K562 (cell line): ENCODE results near the gene GTPBP2. TPM values are rescaled to one million over a fixed set of nuclear protein-coding genes. Genes with fewer than 3 reads are reported as not detected.

Experiments
- BCOR ChIP-seq: fragments of 450-650 bp; IDR thresholded peaks from 2 replicates; pipeline ENCODE4 v1.6.1; 2016
- CHD7 ChIP-seq: fragments of 200-600 bp; sonication (generic); IDR thresholded peaks from one replicate; pipeline ENCODE4 v1.6.1; 2012; ENCODE audit warnings: mild to moderate bottlenecking, low read depth, low read length, inconsistent platforms
- GTF2F1 ChIP-seq: IDR thresholded peaks from 2 replicates; pipeline ENCODE4 v1.6.1; 2011; ENCODE audit warnings: low read depth, low read length, improper control_type of control experiment
- HDAC1 ChIP-seq, 2 experiments: fragments of 450-650 bp; IDR thresholded peaks; 2 replicates each; pipeline ENCODE4 v1.6.1; 2016 to 2017; ENCODE audit warnings: inconsistent platforms in 1 of 2, mild to moderate bottlenecking in 1 of 2, moderate library complexity in 1 of 2
- ILF3 ChIP-seq: fragments of 450-650 bp; IDR thresholded peaks from 2 replicates; pipeline ENCODE4 v1.6.1; 2018; ENCODE audit warnings: antibody characterized with exemption, mild to moderate bottlenecking, moderate library complexity, borderline replicate concordance
- KAT2B ChIP-seq: IDR thresholded peaks from one replicate; pipeline ENCODE4 v1.6.1; 2012; ENCODE audit warnings: low read depth, mild to moderate bottlenecking, control low read depth, inconsistent platforms, low read length, moderate library complexity
- RCOR1 ChIP-seq, 2 experiments: IDR thresholded peaks; 2 replicates each; pipeline ENCODE4 v1.6.1; 2012; ENCODE audit warnings: low read depth in 2 of 2, low read length in 2 of 2, borderline replicate concordance in 1 of 2, improper control_type of control experiment in 1 of 2
- SRSF9 ChIP-seq: fragments of 200-400 bp; formaldehyde crosslinking; IDR thresholded peaks from 2 replicates; pipeline ENCODE4 v1.6.1; 2017; ENCODE audit warnings: low read depth, low read length, borderline replicate concordance
- U2AF1 ChIP-seq: fragments of 200-400 bp; formaldehyde crosslinking; optimal IDR thresholded peaks from 2 replicates; pipeline ENCODE3; 2017; ENCODE audit warnings: mild to moderate bottlenecking, low read depth, low read length, moderate library complexity
- U2AF2 ChIP-seq: fragments of 200-400 bp; formaldehyde crosslinking; optimal IDR thresholded peaks from 2 replicates; pipeline ENCODE3; 2017; ENCODE audit warnings: low read depth, mild to moderate bottlenecking, low read length
- ZHX1 ChIP-seq: fragments of 150-350 bp; conservative IDR thresholded peaks from 2 replicates; pipeline ENCODE4 v1.6.1; 2014; ENCODE audit warnings: low read length
- ZNF408 ChIP-seq: fragments of 250-450 bp; sonication (Bioruptor Pico); IDR thresholded peaks from 2 replicates; pipeline ENCODE4 v1.4.0; 2020; ENCODE audit warnings: low read depth, mild to moderate bottlenecking, moderate library complexity
- ZNF584 ChIP-seq: fragments of 200-800 bp; sonication (Bioruptor generic); IDR thresholded peaks from 2 replicates; pipeline ENCODE4 v1.6.1; 2016; ENCODE audit warnings: low read depth, mild to moderate bottlenecking, missing genetic modification characterization, missing compliant biosample characterization
- polyA plus RNA-seq, 8 experiments: library from polyadenylated mRNA; depleted of rRNA in 4 of 8; stranded (reverse) in 5 of 8; unstranded in 3 of 8; fragments of >200 nt; fragmentation: Nextera tagmentation in 2 of 8; fragmentation: Illumina TruSeq in 1 of 8; extraction: Ambion mirVana in 2 of 8; extraction: Trizol in 1 of 8; gene quantifications; 2 replicates each; pipeline versions ENCODE4 v1.2.1 to v1.2.3, GENCODE V29; 2011 to 2014; ENCODE audit warnings: inconsistent platforms in 1 of 8, missing spikeins in 1 of 8
- total RNA-seq, 7 experiments: library from RNA; depleted of rRNA in 6 of 7; stranded (reverse); fragments of >200 nt in 6 of 7; fragmentation: Illumina TruSeq in 2 of 7; extraction: Trizol in 2 of 7; gene quantifications; 2 replicates each; pipeline versions ENCODE4 v1.2.1 to v1.2.3, GENCODE V29; 2011 to 2021; ENCODE audit warnings: low replicate concordance in 1 of 7

GTPBP2 gene
- total and polyA plus RNA-seq, 9 of the 15 experiments (the other 6 are each of a cell fraction or from before 2014, with no cell fraction given): 48.4 to 196 (median 111) TPM

- TF ChIP-seq CHD7 (no peak), ZNF584 (CRISPR knock-in tag) (no peak), ILF3 (no peak), U2AF1 (no peak), KAT2B (no peak), ZNF408 (no peak), HDAC1 (IDR thresholded peaks at IDR 0.05) (peak in 1 of 2 experiments; percentile 81; a peak in 2 of 4 replicates), U2AF2 (no peak), GTF2F1 (no peak), ZHX1 (peak; percentile 18; the same call in 1 of the 2 replicates), RCOR1 (IDR thresholded peaks at IDR 0.05; ENCODE audit: borderline replicate concordance in 1 of 2, low read depth in 2 of 2, low read length in 2 of 2) (peak in 1 of 2 experiments; percentile 85; a peak in 2 of 4 replicates), BCOR (no peak; the same call in 1 of the 2 replicates), SRSF9 (no peak)
Measured at GRCh38 chr6:43628393-43629103, 516 bp downstream of the GTPBP2 start (continued).
